Heart left ventricle (tissue), 16 donors: ENCODE measurements around the gene SVEP1. TPM values are rescaled to one million over a fixed set of nuclear protein-coding genes. Genes with fewer than 3 reads are reported as not detected.

Source experiments
- ATAC-seq, 4 donors: fragments of 200-7000 bp; cut with Tn5 transposase; one replicate each; pipeline ENCODE4 v1.9.1; 2020 to 2022; ENCODE audit warnings: moderate library complexity in 4 of 4, mild to moderate bottlenecking in 3 of 4, moderate number of reproducible peaks in 1 of 4
- DNase-seq, 5 donors: peaks; one replicate each; pipeline ENCODE4 v3.0.0-alpha.2; 2020
- H3K27ac ChIP-seq, 12 donors: fragments of 200-600 bp; sonication (generic) in 4 of 12; one replicate each; pipeline versions ENCODE4 v1.5.0 to v1.8.0; 2016 to 2022; ENCODE audit warnings: mild to moderate bottlenecking in 2 of 12
- H3K27me3 ChIP-seq, 9 donors: fragments of 200-600 bp; sonication (generic) in 2 of 9; one replicate each; pipeline versions ENCODE4 v1.5.1 to v1.8.0; 2016 to 2022; ENCODE audit warnings: mild to moderate bottlenecking in 3 of 9
- H3K36me3 ChIP-seq, 9 donors: fragments of 200-600 bp; sonication (generic) in 2 of 9; one replicate each; pipeline versions ENCODE4 v1.5.0 to v1.8.0; 2018 to 2022; ENCODE audit warnings: mild to moderate bottlenecking in 2 of 9
- H3K4me1 ChIP-seq, 12 donors: fragments of 200-600 bp; sonication (generic) in 4 of 12; one replicate each; pipeline versions ENCODE4 v1.5.0 to v1.8.0; 2016 to 2022; ENCODE audit warnings: mild to moderate bottlenecking in 3 of 12
- H3K4me3 ChIP-seq, 12 donors: fragments of 200-600 bp; sonication (generic) in 4 of 12; one replicate each; pipeline versions ENCODE4 v1.5.0 to v1.8.0; 2017 to 2022; ENCODE audit warnings: mild to moderate bottlenecking in 9 of 12, moderate library complexity in 4 of 12
- H3K9me3 ChIP-seq, 12 donors: fragments of 200-600 bp; sonication (generic) in 4 of 12; one replicate each; pipeline versions ENCODE4 v1.5.0 to v1.8.0; 2016 to 2022; ENCODE audit warnings: mild to moderate bottlenecking in 1 of 12
- CTCF ChIP-seq, 12 donors: fragments of 200-600 bp; sonication (generic) in 4 of 12; IDR thresholded peaks; one replicate each; pipeline versions ENCODE4 v1.5.0 to v1.8.0; 2018 to 2022; ENCODE audit warnings: antibody characterized with exemption in 12 of 12, mild to moderate bottlenecking in 5 of 12
- POLR2A ChIP-seq, 2 donors: fragments of 450-650 bp; IDR thresholded peaks; one replicate each; pipeline ENCODE4 v1.6.1; 2017; ENCODE audit warnings: antibody characterized with exemption in 2 of 2, mild to moderate bottlenecking in 2 of 2, moderate library complexity in 2 of 2
- WGBS, 4 donors: extraction: QIAGEN DNeasy Blood & Tissue Kit in 2 of 4; methylation state at CpG; one replicate each; pipeline versions ENCODE4 v1.1.5 to v1.1.7; 2013 to 2018; 5-methylcytosine and 5-hydroxymethylcytosine counted together
- intact Hi-C, 10 donors: fragments of 100-400 bp; cut with DNase I; formaldehyde crosslinking; loops; one replicate each; pipeline versions ENCODE4 v1.11.1 to v1.14.2; 2022
- polyA plus RNA-seq, 2 donors: library from polyadenylated mRNA; stranded (reverse); fragments of 200-250 nt; gene quantifications; one replicate each; pipeline ENCODE4 v1.2.3, GENCODE V29; 2013
- total RNA-seq, 9 donors: library from RNA; depleted of rRNA in 2 of 9; stranded (reverse); fragments of >200 nt in 2 of 9; fragmentation: NEBNext Ultra II Directional in 3 of 9; extraction: Animal tissue kit (Norgen Biotek cat#: 25700) in 3 of 9; gene quantifications; one replicate each; pipeline versions ENCODE4 v1.1.0 to v1.2.4, GENCODE V29; 2016 to 2023
- donor health status: ischemic (EF 13 %, LVEDD 7.1; RV severe dilation, severe dysfunction).
- donor health status: healthy with polysubstance abuse.
- donor health status: DM: no; HTN: yes; CAD: no.
- donor health status: DM: no; HTN: no; CAD: no.
- donor health status: ischemic (EF 25% LVEDD 6.9; RV normal size, moderate dysfunction).
- donor health status: ischemic (EF 25% LVEDD 5.7; RV mildly dilated, moderate dysfunction).
- donor health status: healthy.
- donor health status: DM: yes; HTN: yes; CAD: no.
- donor health status: ischemic (EF 35%, LVEDD 5.7; RV mildly dilated, moderate dysfunction).
- donor health status: nonischemic (EF 11% LVEDD 7.7; RV severe dilation, severe dysfunction).
- donor health status: DM: yes; HTN: yes; CAD: no.
- donor health status: PGD.
- donor health status: ischemic (EF 29% LVEDD 5.4; RV normal size, mild dysfunction).
- donor health status: nonischemic (EF 23%, LVEDD 6.1; RV moderate dilation, normal function).

The SVEP1 gene
- total and polyA plus RNA-seq, 11 donors = 0.50 to 34.4 (median 7.5) TPM

GRCh38 chr9:110317911-110318310 is 261.6 kb downstream of the SVEP1 start:
- H3K4me1 ChIP-seq = peaks cover 0 to 11% (median 0%) of the 10 kb centered on the region in 12 donors
- ATAC-seq = peak in 1 of 4 donors; percentile 32
- H3K27me3 ChIP-seq = no peaks in the 10 kb centered on the region
- intact Hi-C loops = no loop called here
- H3K27ac ChIP-seq = no peak overlapping the region
- no peaks in the 10 kb centered on the region for H3K36me3 ChIP-seq
- DNase-seq = no peak
- H3K9me3 ChIP-seq = no peaks in the 10 kb centered on the region
- no peak overlapping the region for H3K4me3 ChIP-seq
- no peak for TF ChIP-seq POLR2A (IDR thresholded peaks at IDR 0.05)
- WGBS, 4 donors = 92 to 96% (median 95%) methylated on average over 4 of the region's 4 CpGs

DNA sequence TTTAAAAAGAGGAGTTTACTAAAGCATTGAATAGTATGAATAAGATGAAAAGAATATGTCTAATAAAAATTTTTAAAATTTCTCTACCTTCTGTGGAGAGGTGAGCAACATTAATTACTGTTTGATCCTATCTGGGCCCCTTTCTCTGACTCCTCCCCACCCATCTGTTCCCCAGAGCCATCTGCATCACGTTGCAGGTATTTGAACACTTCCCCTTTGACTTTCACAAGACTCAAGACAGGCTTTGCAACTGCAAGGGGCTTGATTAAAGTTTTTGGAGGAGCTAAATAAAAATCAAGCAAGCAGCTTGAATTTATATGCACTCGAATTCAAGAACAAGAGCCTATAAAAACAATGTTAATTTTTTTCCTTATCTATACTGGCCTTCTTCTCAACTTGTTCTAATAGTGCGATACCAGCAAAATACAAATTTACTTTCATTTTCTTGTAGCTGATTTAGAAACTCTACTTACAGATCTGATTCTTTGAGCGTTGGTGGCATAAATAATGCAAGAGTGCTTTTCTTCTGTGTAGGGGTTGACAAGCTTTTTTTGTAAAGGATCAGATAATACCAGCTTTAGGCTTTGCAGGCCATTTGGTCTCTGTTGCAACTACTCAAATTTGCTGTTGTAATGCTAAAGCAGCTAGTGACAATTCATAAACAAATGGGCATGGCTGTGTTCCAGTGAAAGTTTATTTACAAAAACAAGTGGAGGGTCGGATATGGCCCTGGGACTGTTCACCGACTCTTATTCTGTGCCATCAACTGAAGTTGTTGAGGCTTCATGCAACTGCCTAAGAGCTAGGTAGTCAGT is 263.1 kb downstream of the SVEP1 start:
- Histone ChIP-seq H3K9me3 (peaks cover 0 to 10% (median 2%) of the 10 kb centered on the region in 12 donors), H3K36me3 (no peaks in the 10 kb centered on the region), H3K4me3 (peak overlapping the region in 3 of 12 donors; percentile 26 to 28 (median 27)), H3K27ac (no peak overlapping the region), H3K4me1 (peaks cover 0 to 11% (median 0%) of the 10 kb centered on the region in 12 donors), H3K27me3 (no peaks in the 10 kb centered on the region)
- TF ChIP-seq CTCF (IDR thresholded peaks at IDR 0.05) (no peak), POLR2A (IDR thresholded peaks at IDR 0.05) (no peak)
- 52 to 61% (median 57%) methylated on average over 6 of the region's 6 CpGs for WGBS, 4 donors
- no peak for ATAC-seq
- intact Hi-C loops = no loop called here
- DNase-seq = no peak

Other genes starting within 250 kb of the SVEP1 start
- not detected for gene TXNDC8, start 241.9 kb downstream of the SVEP1 start, total RNA-seq
- gene TXNDC8, start 241.9 kb downstream of the SVEP1 start, polyA plus RNA-seq = not detected
- gene MUSK, start 89.0 kb upstream of the SVEP1 start, total RNA-seq = 1 to 10 TPM in 5 of 9 donors, under 1 TPM in 4; 0.56 to 6.0 (median 1.3) TPM
- under 1 TPM; 0.23 to 0.24 TPM for gene MUSK, start 89.0 kb upstream of the SVEP1 start, polyA plus RNA-seq